ENCODE data around the gene NETO2.
"Not testable (repeated sequence)": the region's sequence is repeated elsewhere in the genome, so short reads cannot be mapped to it uniquely, and the experiment has no call there.

NETO2 gene

GRCh38 chr16:47113130-47113529, 30.6 kb downstream of the NETO2 start:
- no peaks in the 10 kb centered on the region for H3K27me3 Mint-ChIP-seq

GRCh38 chr16:47110939-47111338, 32.8 kb downstream of the NETO2 start:
- Mint-ChIP-seq H3K27ac (no peak overlapping the region), H3K9me3 (no peaks in the 10 kb centered on the region), H3K36me3 (ENCODE audit: insufficient read depth) (no peaks in the 10 kb centered on the region), H3K27me3 (no peaks in the 10 kb centered on the region), H3K4me3 (no peak overlapping the region), H3K4me1 (ENCODE audit: low read depth in 2 of 2) (no peaks in the 10 kb centered on the region)
- DNase-seq = no peak
- no peak for ATAC-seq (replicated peaks)

More at GRCh38 chr16:47113130-47113529, 30.6 kb downstream of the NETO2 start:
- no peak overlapping the region for H3K4me3 Mint-ChIP-seq
- H3K4me1 Mint-ChIP-seq (ENCODE audit: low read depth in 2 of 2) = no peaks in the 10 kb centered on the region
- no peak for ATAC-seq (replicated peaks)
- H3K27ac Mint-ChIP-seq = no peak overlapping the region
- DNase-seq = no peak
- H3K9me3 Mint-ChIP-seq = no peaks in the 10 kb centered on the region
- no peaks in the 10 kb centered on the region for H3K36me3 Mint-ChIP-seq (ENCODE audit: insufficient read depth)

GRCh38 chr16:47109361-47109760, 34.4 kb downstream of the NETO2 start:
- Mint-ChIP-seq H3K4me1 (ENCODE audit: low read depth in 2 of 2) (no peaks in the 10 kb centered on the region), H3K9me3 (no peaks in the 10 kb centered on the region), H3K4me3 (no peak overlapping the region), H3K27ac (no peak overlapping the region), H3K27me3 (no peaks in the 10 kb centered on the region), H3K36me3 (ENCODE audit: insufficient read depth) (no peaks in the 10 kb centered on the region)
- ATAC-seq (replicated peaks) (no peak), DNase-seq (no peak)

- not testable (repeated sequence) for H3K4me3 Mint-ChIP-seq; H3K27me3 Mint-ChIP-seq; H3K4me1 Mint-ChIP-seq (ENCODE audit: low read depth in 2 of 2); H3K9me3 Mint-ChIP-seq; H3K36me3 Mint-ChIP-seq (ENCODE audit: insufficient read depth); H3K27ac Mint-ChIP-seq; ATAC-seq (replicated peaks); DNase-seq
Observed at GRCh38 chr16:47102921-47103320, 40.8 kb downstream of the NETO2 start.

GRCh38 chr16:47097154-47097553, 46.6 kb downstream of the NETO2 start:
- not testable (repeated sequence) for ATAC-seq (replicated peaks)

GRCh38 chr16:47096297-47096696, 47.4 kb downstream of the NETO2 start:
- Mint-ChIP-seq H3K27me3 (peaks cover 0 to 15% of the 10 kb centered on the region in 2 donors), H3K4me1 (ENCODE audit: low read depth in 2 of 2) (no peaks in the 10 kb centered on the region), H3K4me3 (no peak overlapping the region), H3K27ac (no peak overlapping the region), H3K36me3 (ENCODE audit: insufficient read depth) (no peaks in the 10 kb centered on the region), H3K9me3 (no peaks in the 10 kb centered on the region)
- ATAC-seq (replicated peaks) = no peak
- DNase-seq = no peak

More at GRCh38 chr16:47097154-47097553, 46.6 kb downstream of the NETO2 start:
- H3K27me3 Mint-ChIP-seq = peaks cover 0 to 15% of the 10 kb centered on the region in 2 donors
- not testable (repeated sequence) for H3K9me3 Mint-ChIP-seq; DNase-seq; H3K4me1 Mint-ChIP-seq (ENCODE audit: low read depth in 2 of 2); H3K27ac Mint-ChIP-seq; H3K4me3 Mint-ChIP-seq; H3K36me3 Mint-ChIP-seq (ENCODE audit: insufficient read depth)

- ATAC-seq (replicated peaks) = no peak
- no peaks in the 10 kb centered on the region for H3K9me3 Mint-ChIP-seq
- no peaks in the 10 kb centered on the region for H3K36me3 Mint-ChIP-seq (ENCODE audit: insufficient read depth)
- H3K27ac Mint-ChIP-seq = no peak overlapping the region
- no peaks in the 10 kb centered on the region for H3K4me1 Mint-ChIP-seq (ENCODE audit: low read depth in 2 of 2)
- no peaks in the 10 kb centered on the region for H3K27me3 Mint-ChIP-seq
- no peak for DNase-seq
- H3K4me3 Mint-ChIP-seq = no peak overlapping the region
Observed at GRCh38 chr16:47084198-47084597, 59.5 kb downstream of the NETO2 start.

- no peak for ATAC-seq (replicated peaks)
- H3K27me3 Mint-ChIP-seq = no peaks in the 10 kb centered on the region
- H3K4me1 Mint-ChIP-seq (ENCODE audit: low read depth in 2 of 2) = no peaks in the 10 kb centered on the region
Observed at GRCh38 chr16:47082099-47082865, 61.5 kb downstream of the NETO2 start.

GRCh38 chr16:47081115-47081514, 62.6 kb downstream of the NETO2 start:
- Mint-ChIP-seq H3K27ac (no peak overlapping the region), H3K4me3 (no peak overlapping the region), H3K9me3 (no peaks in the 10 kb centered on the region), H3K36me3 (ENCODE audit: insufficient read depth) (no peaks in the 10 kb centered on the region), H3K4me1 (ENCODE audit: low read depth in 2 of 2) (no peaks in the 10 kb centered on the region), H3K27me3 (no peaks in the 10 kb centered on the region)
- DNase-seq = no peak
- ATAC-seq (replicated peaks) = no peak

More at GRCh38 chr16:47082099-47082865, 61.5 kb downstream of the NETO2 start:
- Mint-ChIP-seq H3K27ac (no peak overlapping the region), H3K9me3 (no peaks in the 10 kb centered on the region), H3K36me3 (ENCODE audit: insufficient read depth) (no peaks in the 10 kb centered on the region), H3K4me3 (no peak overlapping the region)
- DNase-seq = no peak

- no peak overlapping the region for H3K27ac Mint-ChIP-seq
- no peak overlapping the region for H3K4me3 Mint-ChIP-seq
- ATAC-seq (replicated peaks) = no peak
- H3K27me3 Mint-ChIP-seq = no peaks in the 10 kb centered on the region
- no peaks in the 10 kb centered on the region for H3K36me3 Mint-ChIP-seq (ENCODE audit: insufficient read depth)
- H3K9me3 Mint-ChIP-seq = no peaks in the 10 kb centered on the region
- DNase-seq = no peak
- no peaks in the 10 kb centered on the region for H3K4me1 Mint-ChIP-seq (ENCODE audit: low read depth in 2 of 2)
Observed at GRCh38 chr16:47079860-47080259, 63.9 kb downstream of the NETO2 start.

GRCh38 chr16:47073223-47074155, 70.3 kb downstream of the NETO2 start:
- H3K4me1 Mint-ChIP-seq (ENCODE audit: low read depth in 2 of 2) = peaks cover 0 to 5% of the 10 kb centered on the region in 2 donors
- peaks cover 4 to 18% of the 10 kb centered on the region in 2 donors for H3K27me3 Mint-ChIP-seq
- ATAC-seq (replicated peaks) (no peak), DNase-seq (no peak)
- no peak overlapping the region for H3K27ac Mint-ChIP-seq
- H3K9me3 Mint-ChIP-seq = no peaks in the 10 kb centered on the region
- no peaks in the 10 kb centered on the region for H3K36me3 Mint-ChIP-seq (ENCODE audit: insufficient read depth)
- no peak overlapping the region for H3K4me3 Mint-ChIP-seq

GRCh38 chr16:47072158-47072557, 71.6 kb downstream of the NETO2 start:
- no peaks in the 10 kb centered on the region for H3K36me3 Mint-ChIP-seq (ENCODE audit: insufficient read depth)
- ATAC-seq (replicated peaks) (no peak), DNase-seq (no peak)
- no peak overlapping the region for H3K4me3 Mint-ChIP-seq
- peaks cover 0 to 5% of the 10 kb centered on the region in 2 donors for H3K4me1 Mint-ChIP-seq (ENCODE audit: low read depth in 2 of 2)
- H3K27me3 Mint-ChIP-seq = peaks cover 4 to 21% of the 10 kb centered on the region in 2 donors
- no peak overlapping the region for H3K27ac Mint-ChIP-seq
- no peaks in the 10 kb centered on the region for H3K9me3 Mint-ChIP-seq

- peaks cover 4 to 25% of the 10 kb centered on the region in 2 donors for H3K27me3 Mint-ChIP-seq
- no peaks in the 10 kb centered on the region for H3K36me3 Mint-ChIP-seq (ENCODE audit: insufficient read depth)
- peaks cover 0 to 5% of the 10 kb centered on the region in 2 donors for H3K4me1 Mint-ChIP-seq (ENCODE audit: low read depth in 2 of 2)
- DNase-seq (no peak), ATAC-seq (replicated peaks) (no peak)
- H3K9me3 Mint-ChIP-seq = no peaks in the 10 kb centered on the region
- no peak overlapping the region for H3K4me3 Mint-ChIP-seq
- H3K27ac Mint-ChIP-seq = peak overlapping the region in 1 of 2 donors; percentile 53
Observed at GRCh38 chr16:47069841-47070584, 73.7 kb downstream of the NETO2 start.

All from effector memory CD8-positive, alpha-beta T cell (primary cell).